ENCODE measurements around the gene MLLT1.

DNA sequence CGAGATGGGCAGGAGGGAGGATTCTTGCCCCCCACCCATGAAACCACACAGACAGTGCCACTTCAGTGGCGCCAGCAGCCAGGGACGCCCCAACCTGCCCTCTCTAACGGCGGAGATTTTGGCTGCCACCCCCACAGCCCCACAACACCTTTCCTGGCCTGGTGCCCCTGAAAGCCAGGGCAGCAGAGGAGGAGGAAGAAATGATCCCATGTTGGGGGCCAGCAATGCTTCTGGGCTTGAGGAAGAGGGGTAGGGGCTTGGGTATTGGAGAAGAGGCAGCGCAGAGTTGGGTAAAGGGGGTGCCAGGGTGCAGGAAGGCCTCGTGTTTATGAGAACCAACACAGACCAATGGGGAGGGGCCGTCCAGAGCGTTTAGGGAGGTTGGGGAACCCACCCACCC lies 1.7 kb downstream of the MLLT1 start:
- no peak for TF ChIP-seq TAF1 (IDR thresholded peaks at IDR 0.05; ENCODE audit: low read depth, low read length)
- TF ChIP-seq POLR2AphosphoS5 (IDR thresholded peaks at IDR 0.05; ENCODE audit: low read depth, low read length): no peak
- no peak for TF ChIP-seq POLR2A (IDR thresholded peaks at IDR 0.05; ENCODE audit: low read depth, low read length)

Measured in GM12891 (cell line).